A673 (cell line): ENCODE measurements around the gene SRBD1. TPM values are rescaled to one million over a fixed set of nuclear protein-coding genes. Genes with fewer than 3 reads are reported as not detected.

Experiments used
- BruUV-seq: library from RNA; stranded (reverse); fragments of 400-500 nt; replicated peaks from 2 replicates; lab custom pipeline; 2021; lab: Mats Ljungman, UMichigan
- CTCF ChIA-PET: fragments of 300-600 bp; sonication (Branson Sonifier 250); formaldehyde crosslinking; loops from one replicate; lab custom pipeline; 2022; ENCODE audit warnings: antibody characterized with exemption; lab: Charles Lee
- POLR2A ChIA-PET: fragments of 300-600 bp; sonication (Branson Sonifier 250); formaldehyde crosslinking; loops from one replicate; lab custom pipeline; 2022; ENCODE audit warnings: antibody characterized with exemption; ENCODE audit not compliant: low non-redundant PET; lab: Charles Lee
- DNase-seq: peaks from one replicate; pipeline ENCODE4 v3.0.0-alpha.2; 2015; ENCODE audit warnings: low spot score
- H3K27ac ChIP-seq: fragments of 200-600 bp; sonication (generic); 2 replicates; pipeline ENCODE4 v1.5.1; 2016; ENCODE audit warnings: mixed run types, low read depth, mild to moderate bottlenecking, mixed read lengths, antibody characterized with exemption, low read length; ENCODE audit not compliant: poor library complexity, severe bottlenecking
- H3K27me3 ChIP-seq: fragments of 200-600 bp; sonication (generic); replicated peaks from 2 replicates; pipeline ENCODE4 v1.6.1; 2017; ENCODE audit warnings: mixed run types, low read depth, mild to moderate bottlenecking, mixed read lengths, antibody characterized with exemption, low read length; ENCODE audit not compliant: insufficient read depth, poor library complexity
- H3K36me3 ChIP-seq: fragments of 200-600 bp; sonication (generic); 2 replicates; pipeline ENCODE4 v1.6.1; 2016; ENCODE audit warnings: mixed run types, mild to moderate bottlenecking, mixed read lengths, antibody characterized with exemption, low read length; ENCODE audit not compliant: insufficient read depth, poor library complexity, severe bottlenecking
- H3K4me1 ChIP-seq: fragments of 200-600 bp; sonication (generic); 2 replicates; pipeline ENCODE4 v1.6.1; 2017; ENCODE audit warnings: mixed run types, mild to moderate bottlenecking, mixed read lengths, antibody characterized with exemption, low read length; ENCODE audit not compliant: insufficient read depth, poor library complexity, severe bottlenecking
- H3K4me3 ChIP-seq: fragments of 200-600 bp; sonication (generic); 2 replicates; pipeline ENCODE4 v1.5.1; 2016; ENCODE audit warnings: low read depth, mixed run types, mild to moderate bottlenecking, mixed read lengths, low read length; ENCODE audit not compliant: poor library complexity, severe bottlenecking
- H3K9me3 ChIP-seq: fragments of 200-600 bp; sonication (generic); 2 replicates; pipeline ENCODE4 v1.6.1; 2016; ENCODE audit warnings: mixed run types, low read depth, mild to moderate bottlenecking, mixed read lengths, antibody characterized with exemption, low read length; ENCODE audit not compliant: poor library complexity, severe bottlenecking
- CTCF ChIP-seq: fragments of 300-800, 200-600 bp; sonication (generic); conservative IDR thresholded peaks from 2 replicates; pipeline ENCODE4 v1.5.1; 2017; ENCODE audit warnings: low read depth, mild to moderate bottlenecking, antibody characterized with exemption, low read length, moderate library complexity, mixed read lengths
- EZH2 ChIP-seq: fragments of 200-600 bp; sonication (generic); IDR thresholded peaks from 2 replicates; pipeline ENCODE4 v1.6.1; 2017; ENCODE audit warnings: borderline replicate concordance, low read depth, mild to moderate bottlenecking, mixed read lengths, antibody characterized with exemption, low read length; ENCODE audit not compliant: poor library complexity, severe bottlenecking
- intact Hi-C: fragments of 100-400 bp; cut with micrococcal nuclease; formaldehyde crosslinking; loops from one replicate; pipeline ENCODE4 v1.10.0; 2022; ENCODE audit not compliant: unreplicated experiment
- total RNA-seq: library from RNA; stranded (reverse); gene quantifications from 2 replicates; pipeline ENCODE4 v1.2.3, GENCODE V29; 2021

Gene SRBD1
- total RNA-seq, 1 experiment from 2014 or later = 21.9 TPM

GRCh38 chr2:45554073-45554741 lies 56.9 kb downstream of the SRBD1 start:
- Histone ChIP-seq H3K27ac (no peak overlapping the region), H3K27me3 (no peaks in the 10 kb centered on the region), H3K36me3 (no peaks in the 10 kb centered on the region), H3K4me1 (no peaks in the 10 kb centered on the region), H3K4me3 (no peak overlapping the region), H3K9me3 (no peaks in the 10 kb centered on the region)
- TF ChIP-seq CTCF (no peak), EZH2 (no peak)
- no TSS peak for BruUV-seq
- intact Hi-C loops = no loop called here
- CTCF ChIA-PET = no interaction called here
- no peak for DNase-seq
- POLR2A ChIA-PET = no interaction called here

- H3K4me3 ChIP-seq = no peak overlapping the region
- no peaks in the 10 kb centered on the region for H3K36me3 ChIP-seq
- BruUV-seq = no TSS peak
- TF ChIP-seq EZH2 (no peak), CTCF (no peak)
- ChIA-PET CTCF (no interaction called here), POLR2A (no interaction called here)
- H3K27me3 ChIP-seq = no peaks in the 10 kb centered on the region
- intact Hi-C loops = no loop called here
- H3K4me1 ChIP-seq = no peaks in the 10 kb centered on the region
- no peak overlapping the region for H3K27ac ChIP-seq
- no peaks in the 10 kb centered on the region for H3K9me3 ChIP-seq
- DNase-seq = no peak
These were observed 59.2 kb downstream of the SRBD1 start for GRCh38 chr2:45551862-45552261.

GRCh38 chr2:45545943-45546342 lies 65.1 kb downstream of the SRBD1 start:
- H3K27ac ChIP-seq = no peak overlapping the region
- DNase-seq = no peak
- BruUV-seq = no TSS peak
- intact Hi-C loops = no loop called here
- ChIA-PET POLR2A (no interaction called here), CTCF (no interaction called here)
- H3K4me3 ChIP-seq = no peak overlapping the region
- H3K27me3 ChIP-seq = no peaks in the 10 kb centered on the region
- H3K36me3 ChIP-seq = peaks cover 16% of the 10 kb centered on the region
- H3K4me1 ChIP-seq = no peaks in the 10 kb centered on the region
- peaks cover 5% of the 10 kb centered on the region for H3K9me3 ChIP-seq
- TF ChIP-seq CTCF (no peak), EZH2 (no peak)
